ENCODE results near the gene KIAA1671. TPM values are rescaled to one million over a fixed set of nuclear protein-coding genes. Genes with fewer than 3 reads are reported as not detected.

The KIAA1671 gene
- total and polyA plus RNA-seq, 10 donors: 0.72 to 11.9 (median 8.2) TPM

GRCh38 chr22:25101986-25102385, 149.5 kb downstream of the KIAA1671 start:
- TF ChIP-seq POLR2AphosphoS5 (IDR thresholded peaks at IDR 0.05): no peak
- Histone ChIP-seq H3K4me3 (no peak overlapping the region), H3K27ac (no peak overlapping the region), H3K27me3 (replicated peaks in 1 of 7) (peaks cover 0 to 4% (median 0%) of the 10 kb centered on the region in 7 donors), H3K36me3 (no peaks in the 10 kb centered on the region), H3K9me3 (no peaks in the 10 kb centered on the region), H3K4me1 (no peaks in the 10 kb centered on the region)
- DNase-seq: no peak
- intact Hi-C loops (cut with DNase I; ENCODE audit: low total_unique reads): no loop called here
- 88 to 95% (median 93%) methylated on average over 3 to 4 of the region's 4 CpGs for WGBS, 5 donors

DNA sequence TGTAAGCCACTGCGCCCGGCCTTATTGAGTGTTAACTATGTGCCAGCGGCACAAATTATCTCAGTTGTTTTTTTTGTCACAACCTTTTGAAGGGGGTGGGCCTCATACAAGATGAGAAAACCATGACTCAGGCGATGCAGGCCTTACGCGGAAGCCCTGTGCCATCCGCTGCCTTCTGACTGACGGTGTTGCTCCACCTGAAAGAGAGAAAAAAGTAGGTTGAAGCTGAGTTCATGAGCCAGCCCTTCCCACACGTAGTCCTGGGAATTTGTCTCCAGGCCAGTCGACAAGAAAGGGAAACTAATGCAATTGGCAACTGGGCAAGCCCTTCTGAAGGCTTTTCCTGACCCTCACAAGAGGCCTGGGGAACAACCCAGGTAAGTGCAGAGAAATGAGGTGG, 150.2 kb downstream of the KIAA1671 start:
- Histone ChIP-seq H3K27ac (no peak overlapping the region), H3K4me1 (no peaks in the 10 kb centered on the region), H3K4me3 (no peak overlapping the region), H3K9me3 (no peaks in the 10 kb centered on the region), H3K27me3 (replicated peaks in 1 of 7) (peaks cover 0 to 4% (median 0%) of the 10 kb centered on the region in 7 donors), H3K36me3 (no peaks in the 10 kb centered on the region)
- TF ChIP-seq POLR2AphosphoS5 (IDR thresholded peaks at IDR 0.05): no peak
- TF ChIP-seq, protein P1, sequence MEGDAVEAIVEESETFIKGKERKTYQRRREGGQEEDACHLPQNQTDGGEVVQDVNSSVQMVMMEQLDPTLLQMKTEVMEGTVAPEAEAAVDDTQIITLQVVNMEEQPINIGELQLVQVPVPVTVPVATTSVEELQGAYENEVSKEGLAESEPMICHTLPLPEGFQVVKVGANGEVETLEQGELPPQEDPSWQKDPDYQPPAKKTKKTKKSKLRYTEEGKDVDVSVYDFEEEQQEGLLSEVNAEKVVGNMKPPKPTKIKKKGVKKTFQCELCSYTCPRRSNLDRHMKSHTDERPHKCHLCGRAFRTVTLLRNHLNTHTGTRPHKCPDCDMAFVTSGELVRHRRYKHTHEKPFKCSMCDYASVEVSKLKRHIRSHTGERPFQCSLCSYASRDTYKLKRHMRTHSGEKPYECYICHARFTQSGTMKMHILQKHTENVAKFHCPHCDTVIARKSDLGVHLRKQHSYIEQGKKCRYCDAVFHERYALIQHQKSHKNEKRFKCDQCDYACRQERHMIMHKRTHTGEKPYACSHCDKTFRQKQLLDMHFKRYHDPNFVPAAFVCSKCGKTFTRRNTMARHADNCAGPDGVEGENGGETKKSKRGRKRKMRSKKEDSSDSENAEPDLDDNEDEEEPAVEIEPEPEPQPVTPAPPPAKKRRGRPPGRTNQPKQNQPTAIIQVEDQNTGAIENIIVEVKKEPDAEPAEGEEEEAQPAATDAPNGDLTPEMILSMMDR (IDR thresholded peaks at IDR 0.05 in 8 of 11, conservative IDR thresholded peaks at IDR 0.05 in 3 of 11): no peak
- WGBS, 5 donors: 88 to 94% (median 91%) methylated on average over 10 of the region's 10 CpGs
- DNase-seq: no peak
- intact Hi-C loops (cut with DNase I; ENCODE audit: low total_unique reads): no loop called here

DNA sequence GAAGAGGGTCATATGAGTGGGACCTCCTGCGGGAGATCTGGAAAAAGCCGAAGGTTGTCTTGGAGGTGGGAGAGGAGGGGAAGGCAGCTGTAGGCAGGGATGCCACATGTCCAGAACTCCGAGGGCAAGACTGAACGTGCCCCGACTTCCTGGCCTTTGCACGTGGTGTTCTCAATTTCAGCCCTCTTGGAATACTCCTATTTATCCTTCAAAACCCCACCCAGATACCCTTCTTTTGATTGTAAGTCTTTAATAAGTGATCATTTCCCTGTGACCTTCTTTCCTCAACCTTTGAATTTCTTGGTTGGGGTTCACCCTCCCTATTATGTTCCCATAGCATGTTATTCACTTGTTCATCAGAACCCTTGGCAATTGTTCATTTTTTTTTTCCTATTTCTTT, 151.9 kb downstream of the KIAA1671 start:
- Histone ChIP-seq H3K9me3 (peaks cover 0 to 11% (median 3%) of the 10 kb centered on the region in 8 donors), H3K4me1 (no peaks in the 10 kb centered on the region), H3K36me3 (peaks cover 0 to 4% (median 0%) of the 10 kb centered on the region in 6 donors), H3K27me3 (replicated peaks in 1 of 7) (peaks cover 0 to 16% (median 0%) of the 10 kb centered on the region in 7 donors), H3K4me3 (no peak overlapping the region), H3K27ac (no peak overlapping the region)
- no peak for DNase-seq
- TF ChIP-seq POLR2A (IDR thresholded peaks at IDR 0.05) (no peak), POLR2AphosphoS5 (IDR thresholded peaks at IDR 0.05) (no peak)
- TF ChIP-seq, protein P1 (IDR thresholded peaks at IDR 0.05 in 8 of 11, conservative IDR thresholded peaks at IDR 0.05 in 3 of 11): no peak
- intact Hi-C loops (cut with DNase I; ENCODE audit: low total_unique reads): no loop called here
- 71 to 84% (median 77%) methylated on average over 6 of the region's 6 CpGs for WGBS, 5 donors

GRCh38 chr22:25105817-25106650, 153.5 kb downstream of the KIAA1671 start:
- Histone ChIP-seq H3K4me3 (no peak overlapping the region), H3K27me3 (replicated peaks in 1 of 7) (peaks cover 0 to 33% (median 1%) of the 10 kb centered on the region in 7 donors), H3K9me3 (peaks cover 0 to 11% (median 3%) of the 10 kb centered on the region in 8 donors), H3K36me3 (peaks cover 0 to 4% (median 0%) of the 10 kb centered on the region in 6 donors), H3K27ac (no peak overlapping the region), H3K4me1 (peaks cover 0 to 9% (median 7%) of the 10 kb centered on the region in 6 donors)
- TF ChIP-seq, protein P1 (IDR thresholded peaks at IDR 0.05 in 8 of 11, conservative IDR thresholded peaks at IDR 0.05 in 3 of 11): no peak
- TF ChIP-seq POLR2A (IDR thresholded peaks at IDR 0.05) (no peak), POLR2AphosphoS5 (IDR thresholded peaks at IDR 0.05) (no peak)
- intact Hi-C loops (cut with DNase I; ENCODE audit: low total_unique reads): no loop called here
- no peak for DNase-seq
- 72 to 83% (median 78%) methylated on average over 7 of the region's 7 CpGs for WGBS, 5 donors

Measured in spleen (tissue), 11 donors.